ENCODE results near the gene MYO16. TPM values are rescaled to one million over a fixed set of nuclear protein-coding genes. Genes with fewer than 3 reads are reported as not detected.

The MYO16 gene
- total RNA-seq (2014; rRNA removed; shearing (Covaris generic)) = 0.05 TPM in 1 of 2 replicates, not detected in the other

GRCh38 chr13:108629181-108629752 lies at the start of gene MYO16:
Gene MYO16 (plus strand): TSS chr13:108629611. CDS start chr13:108629845, 234 bp downstream.
- H3K4me1 ChIP-seq (replicated peaks) = no peaks in the 10 kb centered on the region
- peaks cover 61% of the 10 kb centered on the region for H3K27me3 ChIP-seq (replicated peaks)
- H3K9me3 ChIP-seq (replicated peaks) = no peaks in the 10 kb centered on the region
- H3K27ac ChIP-seq = no peak within 1 kb of the TSS
- no peak for DNase-seq (ENCODE audit: low read depth in 1 of 2, low spot score in 2 of 2)
- H3K36me3 ChIP-seq = no peaks in the 10 kb centered on the region
- H3K4me3 ChIP-seq = no peak within 1 kb of the TSS

DNA sequence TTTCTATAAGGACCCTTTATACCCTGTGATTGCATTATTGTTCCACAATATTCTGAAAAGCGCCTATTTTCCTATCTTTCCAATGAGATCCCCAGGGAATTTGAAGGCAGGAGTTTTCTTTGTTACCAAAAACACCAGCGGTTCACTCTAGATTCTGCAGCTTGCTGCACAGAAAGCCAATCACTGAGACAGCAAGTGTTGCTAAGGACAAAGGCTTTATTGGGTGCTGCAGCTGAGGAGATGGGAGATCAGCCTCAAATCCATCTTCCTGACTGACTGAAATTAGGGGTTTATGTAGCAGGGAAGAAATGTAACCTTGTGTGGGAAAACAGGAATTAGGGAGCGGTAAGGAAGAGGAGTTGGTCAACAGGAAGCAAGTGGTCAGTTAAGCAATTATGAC lies 42.6 kb upstream of the MYO16 start:
- no peak for DNase-seq (ENCODE audit: low read depth in 1 of 2, low spot score in 2 of 2)
- H3K27ac ChIP-seq = no peak overlapping the region
- H3K4me1 ChIP-seq (replicated peaks) = no peaks in the 10 kb centered on the region
- H3K4me3 ChIP-seq = no peak overlapping the region
- no peaks in the 10 kb centered on the region for H3K9me3 ChIP-seq (replicated peaks)
- peaks cover 8% of the 10 kb centered on the region for H3K27me3 ChIP-seq (replicated peaks)
- no peaks in the 10 kb centered on the region for H3K36me3 ChIP-seq

DNA sequence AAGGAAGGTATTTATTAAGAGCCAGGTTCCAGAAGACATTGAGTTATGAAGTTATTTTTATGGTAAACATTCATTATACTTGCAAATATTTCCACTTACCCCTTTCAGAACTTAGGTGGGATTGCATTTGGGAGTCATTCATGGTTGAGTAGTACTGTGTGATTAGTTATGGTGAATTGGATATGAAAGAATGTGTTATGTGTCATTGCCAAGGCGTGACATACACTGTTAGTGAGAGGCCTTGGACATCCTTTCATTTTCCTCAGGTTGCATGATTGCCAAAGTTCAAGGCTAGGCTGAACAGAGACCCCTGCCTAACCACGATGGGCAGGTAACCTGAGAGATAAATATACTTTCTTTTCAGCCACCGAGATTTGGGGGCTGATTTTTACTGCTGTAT lies 40.9 kb upstream of the MYO16 start:
- DNase-seq (ENCODE audit: low read depth in 1 of 2, low spot score in 2 of 2) = no peak
- Histone ChIP-seq H3K9me3 (replicated peaks) (no peaks in the 10 kb centered on the region), H3K27ac (no peak overlapping the region), H3K4me1 (replicated peaks) (no peaks in the 10 kb centered on the region), H3K36me3 (no peaks in the 10 kb centered on the region), H3K4me3 (no peak overlapping the region), H3K27me3 (replicated peaks) (peaks cover 8% of the 10 kb centered on the region)

DNA sequence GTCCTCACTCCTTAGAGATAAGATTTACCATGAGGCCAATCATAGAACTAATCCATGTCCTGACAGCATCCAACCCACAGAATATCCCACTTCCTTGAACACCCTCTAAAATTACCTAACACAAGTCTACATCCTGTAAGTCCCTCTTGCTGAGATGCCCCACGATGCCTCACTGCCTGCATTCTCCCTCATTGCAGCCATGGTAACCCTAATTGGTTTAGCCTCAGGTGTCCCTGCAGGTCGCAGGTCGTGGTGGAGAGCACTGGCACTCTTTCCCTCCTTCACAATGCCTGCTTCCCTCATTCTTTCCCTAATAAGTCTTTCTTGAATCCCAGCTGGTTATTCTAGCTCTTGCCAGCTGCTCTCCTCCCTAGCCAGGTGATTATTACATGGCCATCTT lies 35.3 kb upstream of the MYO16 start:
- H3K36me3 ChIP-seq = no peaks in the 10 kb centered on the region
- peaks cover 37% of the 10 kb centered on the region for H3K27me3 ChIP-seq (replicated peaks)
- H3K9me3 ChIP-seq (replicated peaks) = no peaks in the 10 kb centered on the region

DNA sequence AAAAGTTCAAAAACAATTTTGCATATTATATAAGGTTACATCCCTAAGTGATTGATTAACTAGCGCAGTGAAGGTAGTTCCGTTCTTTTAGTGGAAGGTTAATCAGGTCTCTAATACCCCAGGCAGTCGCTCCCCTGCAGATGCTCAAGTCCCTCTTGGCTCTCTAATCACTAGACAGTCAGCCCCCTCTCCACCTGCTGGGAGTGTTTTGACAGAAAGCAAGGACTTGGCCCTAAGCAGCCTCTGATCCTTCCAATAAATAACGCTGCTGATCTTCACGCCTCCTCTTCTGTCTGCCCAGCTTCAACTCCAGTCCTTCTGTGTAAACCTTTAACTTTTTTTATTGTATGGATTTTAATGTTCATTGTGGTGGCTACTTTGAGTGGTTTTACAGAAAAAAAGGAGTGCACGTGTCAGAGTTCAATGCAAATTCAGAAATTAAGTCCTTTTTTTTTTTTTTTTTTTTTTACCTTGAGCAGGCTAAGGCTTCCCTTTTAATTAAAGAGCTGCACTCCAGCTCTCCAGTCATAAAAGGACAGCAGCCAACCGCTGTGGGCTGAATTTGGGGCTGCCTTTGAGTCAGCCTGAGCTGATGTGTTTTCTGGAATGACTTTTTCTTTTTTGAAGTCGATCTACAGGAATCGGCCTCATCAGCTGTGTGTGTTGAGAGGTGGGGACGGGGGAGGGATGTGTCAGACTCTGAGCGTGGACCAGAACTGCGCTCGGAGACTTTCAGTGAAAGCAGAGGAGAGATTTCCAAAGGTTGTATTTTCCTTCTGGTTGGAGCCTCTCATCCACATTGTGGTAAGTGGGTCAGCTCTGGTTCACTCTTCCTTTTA lies 33.8 kb upstream of the MYO16 start:
- H3K36me3 ChIP-seq = no peaks in the 10 kb centered on the region
- no peaks in the 10 kb centered on the region for H3K4me1 ChIP-seq (replicated peaks)
- DNase-seq (ENCODE audit: low read depth in 1 of 2, low spot score in 2 of 2) = no peak
- peaks cover 32% of the 10 kb centered on the region for H3K27me3 ChIP-seq (replicated peaks)
- H3K4me3 ChIP-seq = no peak overlapping the region
- no peak overlapping the region for H3K27ac ChIP-seq
- no peaks in the 10 kb centered on the region for H3K9me3 ChIP-seq (replicated peaks)

More for the DNA sequence above, 35.3 kb upstream of the MYO16 start:
- DNase-seq (ENCODE audit: low read depth in 1 of 2, low spot score in 2 of 2) = no peak
- H3K27ac ChIP-seq = no peak overlapping the region
- H3K4me1 ChIP-seq (replicated peaks) = no peaks in the 10 kb centered on the region
- no peak overlapping the region for H3K4me3 ChIP-seq

GRCh38 chr13:108597943-108598342 lies 31.5 kb upstream of the MYO16 start:
- peaks cover 32% of the 10 kb centered on the region for H3K27me3 ChIP-seq (replicated peaks)
- no peaks in the 10 kb centered on the region for H3K4me1 ChIP-seq (replicated peaks)
- no peak for DNase-seq (ENCODE audit: low read depth in 1 of 2, low spot score in 2 of 2)
- H3K4me3 ChIP-seq = no peak overlapping the region
- H3K9me3 ChIP-seq (replicated peaks) = no peaks in the 10 kb centered on the region
- H3K36me3 ChIP-seq = no peaks in the 10 kb centered on the region
- H3K27ac ChIP-seq = no peak overlapping the region

DNA sequence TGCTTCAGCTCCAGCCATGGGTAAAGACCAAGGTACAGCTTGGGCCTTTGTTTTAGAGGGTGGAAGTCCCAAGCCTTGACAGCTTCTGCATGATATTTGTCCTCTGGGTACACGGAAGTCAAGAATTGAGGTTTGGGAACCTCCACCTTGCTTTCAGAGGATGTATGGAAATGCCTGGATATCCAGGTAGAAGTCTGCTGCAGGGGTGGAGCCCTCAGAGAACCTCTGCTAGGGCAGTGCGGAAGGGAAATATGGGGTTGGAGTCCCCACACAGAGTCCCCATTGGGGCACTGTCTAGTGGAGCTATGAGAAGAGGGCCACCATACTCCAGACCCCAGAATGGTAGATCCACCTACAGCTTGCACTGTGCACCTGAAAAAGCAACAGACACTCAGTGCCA lies 23.0 kb upstream of the MYO16 start:
- no peak overlapping the region for H3K27ac ChIP-seq
- no peaks in the 10 kb centered on the region for H3K36me3 ChIP-seq
- no peak for DNase-seq (ENCODE audit: low read depth in 1 of 2, low spot score in 2 of 2)
- H3K4me1 ChIP-seq (replicated peaks) = no peaks in the 10 kb centered on the region
- H3K9me3 ChIP-seq (replicated peaks) = no peaks in the 10 kb centered on the region
- H3K27me3 ChIP-seq (replicated peaks) = 0 out of 2 replicates have a peak, but pooled peaks cover 2% of the 10 kb centered on the region
- H3K4me3 ChIP-seq = no peak overlapping the region

GRCh38 chr13:108609353-108609752 lies 20.1 kb upstream of the MYO16 start:
- Histone ChIP-seq H3K4me3 (no peak overlapping the region), H3K27ac (no peak overlapping the region), H3K36me3 (no peaks in the 10 kb centered on the region), H3K27me3 (replicated peaks) (peaks cover 15% of the 10 kb centered on the region), H3K4me1 (replicated peaks) (no peaks in the 10 kb centered on the region), H3K9me3 (replicated peaks) (no peaks in the 10 kb centered on the region)
- no peak for DNase-seq (ENCODE audit: low read depth in 1 of 2, low spot score in 2 of 2)

DNA sequence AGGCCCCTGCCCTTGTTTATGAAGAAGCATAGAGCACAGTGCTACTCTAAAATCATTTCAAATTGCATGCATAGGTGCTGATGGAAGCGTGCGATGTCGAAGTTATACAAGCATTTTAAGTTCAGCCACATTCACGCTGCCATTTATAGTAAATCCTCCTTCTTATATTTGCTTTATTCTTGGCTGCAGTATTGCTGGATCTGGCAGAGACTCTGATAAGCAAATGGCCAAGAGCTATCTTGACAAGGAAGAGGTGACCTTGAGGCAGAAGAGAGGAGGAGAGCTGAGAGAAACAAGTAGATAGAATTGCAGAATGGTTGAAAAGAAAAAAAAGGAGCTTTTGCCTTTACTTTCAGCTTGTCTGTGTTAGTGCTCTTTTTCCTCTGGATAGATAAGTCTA lies 18.9 kb upstream of the MYO16 start:
- Histone ChIP-seq H3K9me3 (replicated peaks) (no peaks in the 10 kb centered on the region), H3K27ac (no peak overlapping the region), H3K36me3 (no peaks in the 10 kb centered on the region), H3K27me3 (replicated peaks) (peaks cover 21% of the 10 kb centered on the region), H3K4me1 (replicated peaks) (no peaks in the 10 kb centered on the region), H3K4me3 (no peak overlapping the region)
- DNase-seq (ENCODE audit: low read depth in 1 of 2, low spot score in 2 of 2) = no peak

DNA sequence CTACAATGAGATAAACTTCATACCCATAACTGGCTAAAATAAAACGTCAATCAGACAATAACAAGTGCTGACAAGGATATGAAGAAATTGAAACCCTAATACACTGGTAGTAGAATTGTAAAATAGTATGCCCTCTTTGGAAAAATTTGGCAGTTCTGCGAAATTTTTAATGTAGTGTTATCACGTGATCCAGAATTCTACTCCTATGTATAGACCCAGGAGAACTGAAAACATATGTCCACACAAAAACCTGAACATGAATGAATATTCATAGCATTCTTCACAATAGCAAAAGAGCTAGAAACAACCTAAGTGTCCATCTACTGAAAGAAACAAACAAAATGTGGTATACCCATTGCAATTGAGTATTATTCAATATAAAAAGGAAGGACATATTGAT lies 14.2 kb upstream of the MYO16 start:
- Histone ChIP-seq H3K27me3 (replicated peaks) (peaks cover 46% of the 10 kb centered on the region), H3K4me1 (replicated peaks) (no peaks in the 10 kb centered on the region), H3K4me3 (no peak overlapping the region), H3K9me3 (replicated peaks) (no peaks in the 10 kb centered on the region), H3K27ac (no peak overlapping the region), H3K36me3 (no peaks in the 10 kb centered on the region)
- no peak for DNase-seq (ENCODE audit: low read depth in 1 of 2, low spot score in 2 of 2)

DNA sequence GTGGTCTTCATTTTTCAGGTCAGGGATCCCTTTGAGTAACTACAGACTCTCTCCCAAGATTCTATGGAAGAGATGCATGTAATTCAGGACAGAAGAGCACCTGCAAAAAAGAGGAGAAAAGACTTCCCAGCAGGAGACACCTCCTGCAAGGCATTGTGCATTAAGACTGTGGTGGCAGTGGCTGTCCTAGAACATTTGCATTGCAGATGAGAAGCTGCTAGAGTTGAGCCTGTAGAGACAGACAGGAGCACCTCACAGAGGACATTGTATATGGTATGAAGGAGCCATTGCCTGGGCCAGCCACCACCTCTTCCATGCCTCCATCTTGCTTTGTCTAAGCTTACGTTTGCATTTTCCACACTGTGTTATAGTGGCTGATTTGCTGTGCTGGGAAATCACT lies 11.2 kb upstream of the MYO16 start:
- DNase-seq (ENCODE audit: low read depth in 1 of 2, low spot score in 2 of 2) = no peak
- no peak overlapping the region for H3K4me3 ChIP-seq
- no peaks in the 10 kb centered on the region for H3K4me1 ChIP-seq (replicated peaks)
- no peaks in the 10 kb centered on the region for H3K36me3 ChIP-seq
- H3K27ac ChIP-seq = no peak overlapping the region
- H3K9me3 ChIP-seq (replicated peaks) = no peaks in the 10 kb centered on the region
- H3K27me3 ChIP-seq (replicated peaks) = peaks cover 40% of the 10 kb centered on the region

GRCh38 chr13:108621462-108621861 lies 7.9 kb upstream of the MYO16 start:
- Histone ChIP-seq H3K4me1 (replicated peaks) (no peaks in the 10 kb centered on the region), H3K4me3 (no peak overlapping the region)

GRCh38 chr13:108624108-108624507 lies 5.3 kb upstream of the MYO16 start:
- Histone ChIP-seq H3K27me3 (replicated peaks) (peaks cover 27% of the 10 kb centered on the region), H3K36me3 (no peaks in the 10 kb centered on the region), H3K4me1 (replicated peaks) (no peaks in the 10 kb centered on the region), H3K9me3 (replicated peaks) (no peaks in the 10 kb centered on the region), H3K27ac (no peak overlapping the region), H3K4me3 (no peak overlapping the region)
- no peak for DNase-seq (ENCODE audit: low read depth in 1 of 2, low spot score in 2 of 2)

More at GRCh38 chr13:108621462-108621861, 7.9 kb upstream of the MYO16 start:
- no peak for DNase-seq (ENCODE audit: low read depth in 1 of 2, low spot score in 2 of 2)
- H3K36me3 ChIP-seq = no peaks in the 10 kb centered on the region
- no peak overlapping the region for H3K27ac ChIP-seq
- no peaks in the 10 kb centered on the region for H3K9me3 ChIP-seq (replicated peaks)
- H3K27me3 ChIP-seq (replicated peaks) = peaks cover 22% of the 10 kb centered on the region

DNA sequence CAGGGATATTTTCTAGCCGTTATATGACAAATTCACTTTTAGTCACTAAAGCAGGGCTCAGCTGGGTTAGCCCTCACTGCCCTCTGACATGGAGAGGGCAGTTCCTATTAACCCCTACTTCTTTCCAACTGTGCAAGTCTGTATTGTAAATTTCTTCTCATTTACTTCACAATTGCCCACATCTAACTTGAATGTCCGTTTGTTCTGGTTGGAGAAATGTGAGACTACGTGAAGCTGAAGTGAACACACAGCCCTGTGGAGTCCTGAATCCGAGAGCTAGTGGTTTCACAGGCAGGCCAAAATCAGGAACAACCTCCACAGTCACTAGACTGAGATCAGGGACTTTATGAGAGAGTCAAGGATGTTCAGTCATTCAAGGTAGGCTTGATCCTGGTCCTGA lies 4.4 kb upstream of the MYO16 start:
- DNase-seq (ENCODE audit: low read depth in 1 of 2, low spot score in 2 of 2) = no peak
- H3K9me3 ChIP-seq (replicated peaks) = no peaks in the 10 kb centered on the region
- no peaks in the 10 kb centered on the region for H3K4me1 ChIP-seq (replicated peaks)
- peaks cover 34% of the 10 kb centered on the region for H3K27me3 ChIP-seq (replicated peaks)
- H3K36me3 ChIP-seq = no peaks in the 10 kb centered on the region
- H3K4me3 ChIP-seq = no peak overlapping the region
- H3K27ac ChIP-seq = no peak overlapping the region

Data from SJSA1 (cell line).